Occipital lobe (tissue), 2 donors: ENCODE results near the gene SF3A2. TPM values are rescaled to one million over a fixed set of nuclear protein-coding genes. Genes with fewer than 3 reads are reported as not detected.
"Not testable (repeated sequence)": the region's sequence is repeated elsewhere in the genome, so short reads cannot be mapped to it uniquely, and the experiment has no call there.

Experiments used
- DNase-seq: peaks from one replicate; lab custom pipeline; 2025; lab: John Stamatoyannopoulos, UW
- total RNA-seq: library from RNA; depleted of rRNA; stranded (reverse); fragments of >200 nt; gene quantifications from one replicate; pipeline ENCODE4 v1.2.3, GENCODE V29; 2014

Gene SF3A2
- total RNA-seq = 26.4 TPM

GRCh38 chr19:2236314-2237050, at the start of gene SF3A2, which contains the start of gene PLEKHJ1:
Gene SF3A2, plus strand, starts transcription at chr19:2236824. Its CDS starts 6,595 bp downstream, at chr19:2243419.
Gene PLEKHJ1, minus strand, starts transcription at chr19:2236329. Its CDS starts 81 bp downstream, at chr19:2236248.
- DNase-seq = peak; percentile 92

GRCh38 chr19:2187159-2187558, 49.5 kb upstream of the SF3A2 start:
- no peak for DNase-seq

- DNase-seq = no peak
Measured at GRCh38 chr19:2188708-2189385, 47.8 kb upstream of the SF3A2 start.

GRCh38 chr19:2189880-2190279, 46.7 kb upstream of the SF3A2 start:
- DNase-seq = no peak

GRCh38 chr19:2190848-2191455, 45.7 kb upstream of the SF3A2 start:
- DNase-seq = no peak

- DNase-seq = no peak
Measured at GRCh38 chr19:2191456-2192310, 44.9 kb upstream of the SF3A2 start.

GRCh38 chr19:2192862-2193261, 43.8 kb upstream of the SF3A2 start:
- no peak for DNase-seq

- no peak for DNase-seq
Measured at GRCh38 chr19:2193807-2194206, 42.8 kb upstream of the SF3A2 start.

- DNase-seq = no peak
Measured at GRCh38 chr19:2194513-2195078, 42.0 kb upstream of the SF3A2 start.

- DNase-seq = no peak
Measured at GRCh38 chr19:2195361-2195760, 41.3 kb upstream of the SF3A2 start.

- DNase-seq = no peak
Measured at GRCh38 chr19:2195914-2196313, 40.7 kb upstream of the SF3A2 start.

GRCh38 chr19:2197270-2197669, 39.4 kb upstream of the SF3A2 start:
- DNase-seq = no peak

- no peak for DNase-seq
Measured at GRCh38 chr19:2198317-2198716, 38.3 kb upstream of the SF3A2 start.

GRCh38 chr19:2199215-2199614, 37.4 kb upstream of the SF3A2 start:
- no peak for DNase-seq

- DNase-seq = no peak
Measured at GRCh38 chr19:2199861-2200623, 36.6 kb upstream of the SF3A2 start.

- DNase-seq = not testable (repeated sequence)
Measured at GRCh38 chr19:2200624-2201294, 35.9 kb upstream of the SF3A2 start.

- no peak for DNase-seq
Measured at GRCh38 chr19:2201473-2202148, 35.0 kb upstream of the SF3A2 start.

- no peak for DNase-seq
Measured at GRCh38 chr19:2202366-2202765, 34.3 kb upstream of the SF3A2 start.

- no peak for DNase-seq
Measured at GRCh38 chr19:2207008-2207407, 29.6 kb upstream of the SF3A2 start.
